ENCODE results near the gene LIMK1.
"Not testable (repeated sequence)": the region's sequence is repeated elsewhere in the genome, so short reads cannot be mapped to it uniquely, and the experiment has no call there.

The LIMK1 gene

DNA sequence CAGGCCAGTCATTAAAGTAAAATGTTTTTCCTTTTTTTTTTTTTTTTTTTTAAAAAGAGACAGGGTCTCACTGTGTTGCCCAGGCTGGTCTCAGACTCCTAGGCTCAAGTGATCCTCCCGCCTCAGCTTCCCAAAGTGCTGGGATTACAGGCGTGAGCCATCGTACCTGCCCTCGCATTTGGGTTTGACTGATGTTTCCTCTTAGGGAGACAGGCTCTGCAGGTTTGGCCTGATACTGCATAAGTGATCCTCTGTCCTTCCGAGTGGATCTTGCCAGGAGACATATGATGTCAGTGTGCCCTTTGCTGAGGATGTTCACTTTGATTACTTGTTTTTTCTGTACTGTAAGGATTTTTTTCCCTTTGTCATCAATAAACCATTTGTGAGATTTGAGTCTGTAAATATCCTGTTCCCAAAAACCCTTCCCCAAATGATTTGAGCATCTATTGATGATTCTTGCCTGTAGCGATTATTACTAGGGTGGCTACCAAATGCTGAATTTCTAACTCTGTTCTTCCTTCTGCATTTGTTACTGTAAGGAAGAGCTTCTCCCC lies 19.7 kb downstream of the LIMK1 start:
- no peak overlapping the region for H3K27ac ChIP-seq (ENCODE audit: low read length)
- H3K4me1 ChIP-seq (ENCODE audit: control insufficient read depth, insufficient read depth, low read length): no peaks in the 10 kb centered on the region
- H3K4me3 ChIP-seq (ENCODE audit: low read length in 2 of 2): no peak overlapping the region
- no peaks in the 10 kb centered on the region for H3K27me3 ChIP-seq (ENCODE audit: control insufficient read depth in 1 of 2, insufficient read depth in 2 of 2, low read length in 2 of 2)
- H3K9me3 ChIP-seq (ENCODE audit: control insufficient read depth in 2 of 2, low read length in 2 of 2): no peaks in the 10 kb centered on the region
- peaks cover 4 to 13% of the 10 kb centered on the region in 2 donors for H3K36me3 ChIP-seq (ENCODE audit: control insufficient read depth in 2 of 2, insufficient read depth in 2 of 2, low read length in 2 of 2)
- no peak overlapping the region for H3K9ac ChIP-seq (ENCODE audit: low read length in 2 of 2)

DNA sequence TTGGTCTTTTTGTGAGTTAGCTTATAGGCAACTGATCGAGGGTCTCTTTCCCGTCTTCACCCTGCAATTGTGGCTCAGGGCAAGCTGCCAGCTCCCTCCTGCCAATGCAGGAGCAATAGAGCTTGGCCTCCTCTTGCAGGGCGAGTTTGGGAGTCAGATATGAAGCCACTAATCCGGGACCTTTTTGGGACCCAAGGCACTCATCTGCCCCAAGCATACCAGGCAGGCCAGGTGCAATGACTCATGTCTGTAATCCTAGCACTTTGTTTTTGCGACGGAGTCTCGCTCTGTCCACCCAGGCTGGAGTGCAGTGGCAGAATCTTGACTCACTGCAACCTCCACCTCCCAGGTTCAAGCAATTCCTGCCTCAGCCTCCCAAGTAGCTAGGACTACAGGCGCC lies 21.1 kb downstream of the LIMK1 start:
- H3K9me3 ChIP-seq (ENCODE audit: control insufficient read depth in 2 of 2, low read length in 2 of 2): no peaks in the 10 kb centered on the region
- no peak overlapping the region for H3K27ac ChIP-seq (ENCODE audit: low read length)
- no peak overlapping the region for H3K9ac ChIP-seq (ENCODE audit: low read length in 2 of 2)
- peaks cover 5 to 11% of the 10 kb centered on the region in 2 donors for H3K36me3 ChIP-seq (ENCODE audit: control insufficient read depth in 2 of 2, insufficient read depth in 2 of 2, low read length in 2 of 2)
- no peaks in the 10 kb centered on the region for H3K4me1 ChIP-seq (ENCODE audit: control insufficient read depth, insufficient read depth, low read length)
- H3K4me3 ChIP-seq (ENCODE audit: low read length in 2 of 2): no peak overlapping the region
- no peaks in the 10 kb centered on the region for H3K27me3 ChIP-seq (ENCODE audit: control insufficient read depth in 1 of 2, insufficient read depth in 2 of 2, low read length in 2 of 2)

DNA sequence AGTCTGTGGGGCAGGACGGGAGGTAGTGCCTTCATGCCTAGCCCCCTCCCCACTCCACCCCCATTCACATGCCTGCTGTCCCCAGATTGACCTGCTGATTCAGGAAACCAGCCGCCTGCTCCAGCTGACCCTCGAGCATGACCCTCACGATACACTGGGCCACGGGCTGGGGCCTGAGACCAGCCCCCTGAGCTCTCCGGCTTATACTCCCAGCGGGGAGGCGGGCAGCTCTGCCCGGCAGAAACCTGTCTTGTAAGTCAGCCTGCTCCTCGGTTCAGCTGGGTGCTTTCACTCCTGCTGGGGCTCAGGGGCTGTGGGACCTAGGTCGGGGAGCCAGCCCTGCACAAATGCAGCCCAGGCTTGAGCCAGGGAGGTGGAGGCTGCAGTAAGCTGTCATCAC lies 22.4 kb downstream of the LIMK1 start:
- H3K36me3 ChIP-seq (ENCODE audit: control insufficient read depth in 2 of 2, insufficient read depth in 2 of 2, low read length in 2 of 2): peaks cover 10 to 12% of the 10 kb centered on the region in 2 donors
- no peaks in the 10 kb centered on the region for H3K27me3 ChIP-seq (ENCODE audit: control insufficient read depth in 1 of 2, insufficient read depth in 2 of 2, low read length in 2 of 2)
- no peak overlapping the region for H3K27ac ChIP-seq (ENCODE audit: low read length)

DNA sequence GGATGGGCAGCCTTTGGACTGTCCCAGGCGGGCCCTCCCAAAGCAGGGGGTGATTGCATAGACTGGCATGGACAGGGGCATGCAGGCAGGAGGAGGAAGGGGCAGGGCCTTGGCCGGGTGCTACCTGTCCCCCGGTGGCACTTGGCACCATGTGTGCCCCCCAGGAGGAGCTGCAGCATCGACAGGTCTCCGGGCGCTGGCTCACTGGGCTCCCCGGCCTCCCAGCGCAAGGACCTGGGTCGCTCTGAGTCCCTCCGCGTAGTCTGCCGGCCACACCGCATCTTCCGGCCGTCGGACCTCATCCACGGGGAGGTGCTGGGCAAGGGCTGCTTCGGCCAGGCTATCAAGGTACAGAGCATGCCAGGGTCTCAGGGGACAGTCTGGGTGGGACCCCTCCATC lies 23.2 kb downstream of the LIMK1 start:
- Histone ChIP-seq H3K4me3 (ENCODE audit: low read length in 2 of 2) (no peak overlapping the region), H3K27me3 (ENCODE audit: control insufficient read depth in 1 of 2, insufficient read depth in 2 of 2, low read length in 2 of 2) (no peaks in the 10 kb centered on the region), H3K4me1 (ENCODE audit: control insufficient read depth, insufficient read depth, low read length) (no peaks in the 10 kb centered on the region), H3K9me3 (ENCODE audit: control insufficient read depth in 2 of 2, low read length in 2 of 2) (no peaks in the 10 kb centered on the region), H3K9ac (ENCODE audit: low read length in 2 of 2) (no peak overlapping the region), H3K27ac (ENCODE audit: low read length) (no peak overlapping the region), H3K36me3 (ENCODE audit: control insufficient read depth in 2 of 2, insufficient read depth in 2 of 2, low read length in 2 of 2) (peaks cover 10 to 16% of the 10 kb centered on the region in 2 donors)

More for the DNA sequence above, 22.4 kb downstream of the LIMK1 start:
- no peaks in the 10 kb centered on the region for H3K9me3 ChIP-seq (ENCODE audit: control insufficient read depth in 2 of 2, low read length in 2 of 2)
- H3K4me3 ChIP-seq (ENCODE audit: low read length in 2 of 2): no peak overlapping the region
- no peak overlapping the region for H3K9ac ChIP-seq (ENCODE audit: low read length in 2 of 2)
- H3K4me1 ChIP-seq (ENCODE audit: control insufficient read depth, insufficient read depth, low read length): no peaks in the 10 kb centered on the region

DNA sequence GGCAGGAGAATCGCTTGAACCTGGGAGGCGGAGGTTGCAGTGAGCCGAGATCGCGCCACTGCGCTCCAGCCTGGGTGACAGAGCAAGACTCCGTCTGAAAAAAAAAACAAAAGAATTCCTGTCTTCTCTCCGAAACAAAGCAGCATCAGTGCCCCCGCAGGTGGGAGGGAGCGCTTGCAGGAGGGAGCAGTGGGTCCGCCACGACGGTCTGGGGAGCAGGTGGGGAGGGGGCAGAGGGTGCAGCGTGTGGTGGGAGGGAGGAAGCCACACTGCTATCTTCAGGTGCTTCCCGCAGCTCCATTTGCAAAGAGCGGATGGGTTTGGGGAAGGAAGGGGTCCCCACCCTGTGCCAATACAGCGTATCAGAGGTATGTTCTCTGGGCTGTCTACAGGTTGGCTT lies 31.7 kb downstream of the LIMK1 start:
- Histone ChIP-seq H3K27me3 (ENCODE audit: control insufficient read depth in 1 of 2, insufficient read depth in 2 of 2, low read length in 2 of 2) (no peaks in the 10 kb centered on the region), H3K36me3 (ENCODE audit: control insufficient read depth in 2 of 2, insufficient read depth in 2 of 2, low read length in 2 of 2) (peaks cover 0 to 18% of the 10 kb centered on the region in 2 donors), H3K4me1 (ENCODE audit: control insufficient read depth, insufficient read depth, low read length) (no peaks in the 10 kb centered on the region)

DNA sequence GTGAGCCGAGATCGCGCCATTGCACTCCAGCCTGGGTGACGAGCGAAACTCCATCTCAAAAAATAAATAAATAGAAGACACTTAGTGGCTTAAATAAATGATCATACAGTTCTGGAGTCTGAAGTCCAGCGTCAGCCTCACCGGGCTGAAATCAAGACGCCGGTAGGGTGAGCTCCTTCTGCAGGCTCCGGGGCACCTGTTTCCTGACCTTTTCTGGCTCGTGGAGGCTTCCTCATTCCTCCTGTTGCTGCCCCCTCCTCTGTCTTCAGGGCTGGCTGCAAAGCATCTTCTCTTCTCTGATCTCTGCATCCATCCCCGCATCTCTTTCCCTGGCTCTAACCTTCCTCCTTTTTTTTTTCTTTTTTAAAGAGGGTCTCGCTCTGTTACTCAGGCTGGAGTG lies 32.8 kb downstream of the LIMK1 start:
- no peaks in the 10 kb centered on the region for H3K4me1 ChIP-seq (ENCODE audit: control insufficient read depth, insufficient read depth, low read length)
- H3K9ac ChIP-seq (ENCODE audit: low read length in 2 of 2): no peak overlapping the region
- H3K4me3 ChIP-seq (ENCODE audit: low read length in 2 of 2): no peak overlapping the region
- H3K9me3 ChIP-seq (ENCODE audit: control insufficient read depth in 2 of 2, low read length in 2 of 2): no peaks in the 10 kb centered on the region
- H3K27ac ChIP-seq (ENCODE audit: low read length): no peak overlapping the region
- peaks cover 0 to 18% of the 10 kb centered on the region in 2 donors for H3K36me3 ChIP-seq (ENCODE audit: control insufficient read depth in 2 of 2, insufficient read depth in 2 of 2, low read length in 2 of 2)
- H3K27me3 ChIP-seq (ENCODE audit: control insufficient read depth in 1 of 2, insufficient read depth in 2 of 2, low read length in 2 of 2): no peaks in the 10 kb centered on the region

More for the DNA sequence above, 31.7 kb downstream of the LIMK1 start:
- Histone ChIP-seq H3K9ac (ENCODE audit: low read length in 2 of 2) (no peak overlapping the region), H3K4me3 (ENCODE audit: low read length in 2 of 2) (no peak overlapping the region), H3K27ac (ENCODE audit: low read length) (no peak overlapping the region), H3K9me3 (ENCODE audit: control insufficient read depth in 2 of 2, low read length in 2 of 2) (no peaks in the 10 kb centered on the region)

DNA sequence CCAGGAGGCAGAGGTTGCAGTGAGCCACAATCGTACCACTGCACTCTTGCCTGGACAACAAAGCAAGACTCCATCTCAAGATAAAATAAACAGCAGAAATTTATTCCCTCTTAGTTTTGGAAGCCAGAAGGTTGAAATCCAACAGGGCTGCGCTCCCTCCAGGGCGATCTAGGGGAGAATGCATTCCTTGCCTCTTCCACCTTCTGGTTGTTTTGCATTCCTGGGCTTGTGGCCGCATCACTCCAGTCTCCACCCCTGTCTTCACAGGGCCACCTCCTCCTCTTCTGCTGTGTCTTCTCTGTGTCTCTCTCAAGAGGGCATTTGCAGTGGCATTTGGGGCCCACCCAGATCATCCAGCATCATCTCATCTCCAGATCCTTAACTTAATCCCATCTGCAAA lies 36.2 kb downstream of the LIMK1 start:
- peaks cover 0 to 11% of the 10 kb centered on the region in 2 donors for H3K36me3 ChIP-seq (ENCODE audit: control insufficient read depth in 2 of 2, insufficient read depth in 2 of 2, low read length in 2 of 2)
- H3K4me1 ChIP-seq (ENCODE audit: control insufficient read depth, insufficient read depth, low read length): no peaks in the 10 kb centered on the region
- no peaks in the 10 kb centered on the region for H3K9me3 ChIP-seq (ENCODE audit: control insufficient read depth in 2 of 2, low read length in 2 of 2)
- no peaks in the 10 kb centered on the region for H3K27me3 ChIP-seq (ENCODE audit: control insufficient read depth in 1 of 2, insufficient read depth in 2 of 2, low read length in 2 of 2)
- no peak overlapping the region for H3K9ac ChIP-seq (ENCODE audit: low read length in 2 of 2)
- no peak overlapping the region for H3K4me3 ChIP-seq (ENCODE audit: low read length in 2 of 2)
- H3K27ac ChIP-seq (ENCODE audit: low read length): no peak overlapping the region

DNA sequence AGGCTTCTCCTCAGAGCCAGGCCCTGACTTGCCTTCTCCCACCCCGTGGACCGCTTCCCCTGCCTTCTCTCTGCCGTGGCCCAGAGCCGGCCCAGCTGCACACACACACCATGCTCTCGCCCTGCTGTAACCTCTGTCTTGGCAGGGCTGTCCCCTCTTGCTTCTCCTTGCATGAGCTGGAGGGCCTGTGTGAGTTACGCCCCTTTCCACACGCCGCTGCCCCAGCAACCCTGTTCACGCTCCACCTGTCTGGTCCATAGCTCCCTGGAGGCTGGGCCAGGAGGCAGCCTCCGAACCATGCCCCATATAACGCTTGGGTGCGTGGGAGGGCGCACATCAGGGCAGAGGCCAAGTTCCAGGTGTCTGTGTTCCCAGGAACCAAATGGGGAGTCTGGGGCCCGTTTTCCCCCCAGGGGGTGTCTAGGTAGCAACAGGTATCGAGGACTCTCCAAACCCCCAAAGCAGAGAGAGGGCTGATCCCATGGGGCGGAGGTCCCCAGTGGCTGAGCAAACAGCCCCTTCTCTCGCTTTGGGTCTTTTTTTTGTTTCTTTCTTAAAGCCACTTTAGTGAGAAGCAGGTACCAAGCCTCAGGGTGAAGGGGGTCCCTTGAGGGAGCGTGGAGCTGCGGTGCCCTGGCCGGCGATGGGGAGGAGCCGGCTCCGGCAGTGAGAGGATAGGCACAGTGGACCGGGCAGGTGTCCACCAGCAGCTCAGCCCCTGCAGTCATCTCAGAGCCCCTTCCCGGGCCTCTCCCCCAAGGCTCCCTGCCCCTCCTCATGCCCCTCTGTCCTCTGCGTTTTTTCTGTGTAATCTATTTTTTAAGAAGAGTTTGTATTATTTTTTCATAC lies 38.0 kb downstream of the LIMK1 start:
- Histone ChIP-seq H3K9me3 (ENCODE audit: control insufficient read depth in 2 of 2, low read length in 2 of 2) (no peaks in the 10 kb centered on the region), H3K27me3 (ENCODE audit: control insufficient read depth in 1 of 2, insufficient read depth in 2 of 2, low read length in 2 of 2) (no peaks in the 10 kb centered on the region), H3K4me3 (ENCODE audit: low read length in 2 of 2) (no peak overlapping the region), H3K9ac (ENCODE audit: low read length in 2 of 2) (no peak overlapping the region), H3K36me3 (ENCODE audit: control insufficient read depth in 2 of 2, insufficient read depth in 2 of 2, low read length in 2 of 2) (peaks cover 0 to 11% of the 10 kb centered on the region in 2 donors), H3K4me1 (ENCODE audit: control insufficient read depth, insufficient read depth, low read length) (no peaks in the 10 kb centered on the region), H3K27ac (ENCODE audit: low read length) (no peak overlapping the region)

DNA sequence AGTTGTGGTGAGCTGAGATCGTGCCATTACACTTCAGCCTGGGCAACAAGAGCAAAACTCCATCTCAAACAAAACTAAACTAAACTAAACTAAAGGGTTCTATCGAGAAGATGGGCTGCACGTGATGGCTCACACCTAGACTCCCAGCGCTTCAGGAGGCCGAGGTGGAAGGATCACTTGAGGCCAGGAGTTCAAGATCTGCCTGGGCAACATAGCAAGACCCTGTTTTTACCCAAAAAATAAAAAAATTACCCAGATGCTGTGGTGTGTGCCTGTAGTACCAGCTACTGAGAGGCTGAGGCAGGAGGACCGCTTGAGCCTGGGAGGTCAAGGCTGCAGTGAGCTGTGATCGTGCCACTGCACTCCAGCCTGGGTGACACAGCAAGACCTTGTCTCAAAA lies 40.3 kb downstream of the LIMK1 start:
- H3K27me3 ChIP-seq (ENCODE audit: control insufficient read depth in 1 of 2, insufficient read depth in 2 of 2, low read length in 2 of 2); H3K27ac ChIP-seq (ENCODE audit: low read length); H3K9me3 ChIP-seq (ENCODE audit: control insufficient read depth in 2 of 2, low read length in 2 of 2); H3K36me3 ChIP-seq (ENCODE audit: control insufficient read depth in 2 of 2, insufficient read depth in 2 of 2, low read length in 2 of 2); H3K4me3 ChIP-seq (ENCODE audit: low read length in 2 of 2); H3K4me1 ChIP-seq (ENCODE audit: control insufficient read depth, insufficient read depth, low read length); H3K9ac ChIP-seq (ENCODE audit: low read length in 2 of 2): not testable (repeated sequence)

DNA sequence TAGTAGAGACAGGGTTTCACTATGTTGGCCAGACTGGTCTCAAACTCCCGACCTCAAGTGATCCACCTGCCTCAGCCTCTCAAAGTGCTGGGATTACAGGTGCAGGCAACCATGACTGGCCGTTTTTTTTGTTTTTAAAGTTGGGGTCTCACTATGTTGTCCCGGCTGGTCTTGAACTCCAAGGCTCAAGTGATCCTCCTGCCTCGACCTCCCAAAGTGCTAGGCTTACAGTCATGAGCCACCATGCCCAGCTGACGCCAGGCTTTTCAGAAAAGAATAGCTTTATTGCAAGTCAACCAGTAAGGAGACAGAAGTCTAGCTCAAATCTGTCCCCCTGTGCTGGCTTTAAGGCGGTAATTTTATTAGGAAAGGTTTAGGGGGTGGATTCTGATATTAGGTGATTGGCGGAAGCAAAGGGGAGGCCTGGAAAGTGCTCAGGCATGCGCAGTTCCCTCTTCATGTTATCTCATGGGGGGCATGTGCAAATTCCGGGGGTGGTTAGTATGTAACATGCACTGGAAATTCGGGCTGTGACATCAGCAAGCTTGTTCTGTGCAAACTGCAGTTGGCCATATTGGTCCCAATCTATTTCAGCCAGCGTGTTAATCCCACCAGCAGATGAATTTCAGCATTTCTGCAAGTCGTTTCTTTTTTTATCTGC lies 42.7 kb downstream of the LIMK1 start:
- no peak overlapping the region for H3K4me3 ChIP-seq (ENCODE audit: low read length in 2 of 2)
- H3K27me3 ChIP-seq (ENCODE audit: control insufficient read depth in 1 of 2, insufficient read depth in 2 of 2, low read length in 2 of 2): no peaks in the 10 kb centered on the region
- no peak overlapping the region for H3K9ac ChIP-seq (ENCODE audit: low read length in 2 of 2)
- H3K27ac ChIP-seq (ENCODE audit: low read length): no peak overlapping the region
- no peaks in the 10 kb centered on the region for H3K4me1 ChIP-seq (ENCODE audit: control insufficient read depth, insufficient read depth, low read length)
- H3K36me3 ChIP-seq (ENCODE audit: control insufficient read depth in 2 of 2, insufficient read depth in 2 of 2, low read length in 2 of 2): peaks cover 0 to 2% of the 10 kb centered on the region in 2 donors
- H3K9me3 ChIP-seq (ENCODE audit: control insufficient read depth in 2 of 2, low read length in 2 of 2): no peaks in the 10 kb centered on the region

DNA sequence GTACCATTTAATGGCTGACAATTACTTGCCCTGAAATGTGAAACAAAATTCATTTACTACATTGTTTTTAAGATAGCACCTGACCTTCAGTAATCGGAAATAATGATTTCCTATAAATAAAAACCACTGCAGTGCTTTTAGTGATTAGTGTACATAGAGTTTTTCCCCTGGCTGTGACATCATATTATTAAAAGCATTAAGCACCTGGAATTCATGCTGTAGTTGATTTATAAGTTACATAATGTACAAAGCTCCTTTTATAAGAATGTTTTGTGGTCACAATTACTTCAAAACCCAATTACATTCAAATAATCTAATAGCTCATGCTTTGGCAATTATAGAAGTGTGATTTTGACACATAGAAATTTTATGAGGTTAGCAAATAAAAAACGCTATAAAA lies 46.3 kb downstream of the LIMK1 start:
- Histone ChIP-seq H3K36me3 (ENCODE audit: control insufficient read depth in 2 of 2, insufficient read depth in 2 of 2, low read length in 2 of 2) (no peaks in the 10 kb centered on the region), H3K4me1 (ENCODE audit: control insufficient read depth, insufficient read depth, low read length) (no peaks in the 10 kb centered on the region), H3K9me3 (ENCODE audit: control insufficient read depth in 2 of 2, low read length in 2 of 2) (no peaks in the 10 kb centered on the region), H3K4me3 (ENCODE audit: low read length in 2 of 2) (no peak overlapping the region), H3K27me3 (ENCODE audit: control insufficient read depth in 1 of 2, insufficient read depth in 2 of 2, low read length in 2 of 2) (no peaks in the 10 kb centered on the region), H3K27ac (ENCODE audit: low read length) (no peak overlapping the region), H3K9ac (ENCODE audit: low read length in 2 of 2) (no peak overlapping the region)

Data from stomach smooth muscle (tissue), 2 donors.